NOMO-1 treated with DMSO at 0.1 percent for 48 hours (cell line): ENCODE data around the gene MBD3.
A peak's percentile ranks its signal among the peaks of the same experiment; 100 is the strongest.

Experiments
- DNase-seq: peaks from one replicate; lab custom pipeline; 2025; ENCODE audit not compliant: unreplicated experiment; lab: John Stamatoyannopoulos, UW

The MBD3 gene

DNA sequence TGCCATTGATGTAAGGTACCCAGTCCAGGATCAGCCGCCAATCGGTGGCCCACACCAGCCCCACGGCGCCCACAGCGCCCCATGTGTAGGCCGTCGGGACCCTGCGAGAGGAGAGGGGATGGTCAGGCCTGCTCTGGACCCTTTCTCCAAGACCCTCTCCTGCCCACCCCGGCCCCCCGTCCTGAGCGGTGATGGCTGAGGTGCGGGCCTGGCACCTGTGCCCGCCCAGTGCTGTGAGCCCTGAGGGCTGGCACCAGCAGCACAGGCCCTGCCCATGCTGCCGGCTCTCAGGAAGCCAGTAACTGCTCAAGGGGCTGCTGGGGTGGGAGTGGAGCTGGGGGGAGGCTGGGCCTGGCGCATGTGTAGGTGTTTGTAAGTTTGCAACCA is 6.8 kb upstream of the MBD3 start:
- no peak for DNase-seq

DNA sequence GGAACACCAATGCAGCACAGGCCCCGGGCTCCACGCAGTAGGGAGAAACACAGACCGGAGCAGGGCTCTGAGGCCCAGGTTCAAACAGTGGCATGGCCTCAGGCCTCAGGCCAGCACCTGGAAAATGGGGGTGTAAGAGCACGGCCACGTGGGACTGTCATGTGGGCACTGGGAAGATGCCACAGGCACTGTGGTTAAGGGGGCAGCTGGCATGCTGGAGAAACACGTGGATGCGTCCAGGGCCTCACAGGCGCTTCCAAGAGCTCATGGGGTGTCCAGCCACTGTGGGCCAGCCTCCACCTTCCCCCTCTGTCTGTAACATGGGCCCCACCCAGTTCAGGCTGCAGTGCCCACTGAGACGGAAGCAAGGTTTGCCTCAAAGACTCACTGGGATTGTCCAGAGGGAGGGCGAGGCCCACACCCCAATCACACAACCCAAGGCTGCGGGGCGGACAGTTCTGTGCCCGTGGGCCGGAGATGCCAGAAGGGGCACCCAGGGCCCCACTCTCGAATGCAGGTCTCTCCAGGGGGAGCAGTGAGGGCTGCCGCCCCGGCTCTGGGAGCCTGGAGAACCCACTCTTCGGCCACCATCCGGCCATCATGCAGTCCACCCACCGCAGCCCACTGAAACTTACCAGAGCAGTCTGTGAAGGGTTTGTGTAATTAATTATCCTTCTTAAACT is 6.3 kb upstream of the MBD3 start:
- DNase-seq, result no peak

DNA sequence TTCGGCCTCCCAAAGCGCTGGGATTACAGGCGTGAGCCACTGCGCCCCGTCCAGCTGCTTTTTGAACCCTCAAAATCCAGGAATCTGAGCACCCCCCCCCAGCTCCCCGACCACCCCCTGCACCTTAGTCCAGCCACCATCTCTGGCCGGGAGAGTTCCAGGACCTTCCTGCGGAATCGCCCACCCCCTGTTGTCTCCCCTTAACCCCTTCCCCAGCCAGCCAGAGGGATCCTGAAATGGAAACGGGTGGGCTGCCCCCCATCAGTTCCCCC is 772 bp upstream of the MBD3 start:
- no peak for DNase-seq

DNA sequence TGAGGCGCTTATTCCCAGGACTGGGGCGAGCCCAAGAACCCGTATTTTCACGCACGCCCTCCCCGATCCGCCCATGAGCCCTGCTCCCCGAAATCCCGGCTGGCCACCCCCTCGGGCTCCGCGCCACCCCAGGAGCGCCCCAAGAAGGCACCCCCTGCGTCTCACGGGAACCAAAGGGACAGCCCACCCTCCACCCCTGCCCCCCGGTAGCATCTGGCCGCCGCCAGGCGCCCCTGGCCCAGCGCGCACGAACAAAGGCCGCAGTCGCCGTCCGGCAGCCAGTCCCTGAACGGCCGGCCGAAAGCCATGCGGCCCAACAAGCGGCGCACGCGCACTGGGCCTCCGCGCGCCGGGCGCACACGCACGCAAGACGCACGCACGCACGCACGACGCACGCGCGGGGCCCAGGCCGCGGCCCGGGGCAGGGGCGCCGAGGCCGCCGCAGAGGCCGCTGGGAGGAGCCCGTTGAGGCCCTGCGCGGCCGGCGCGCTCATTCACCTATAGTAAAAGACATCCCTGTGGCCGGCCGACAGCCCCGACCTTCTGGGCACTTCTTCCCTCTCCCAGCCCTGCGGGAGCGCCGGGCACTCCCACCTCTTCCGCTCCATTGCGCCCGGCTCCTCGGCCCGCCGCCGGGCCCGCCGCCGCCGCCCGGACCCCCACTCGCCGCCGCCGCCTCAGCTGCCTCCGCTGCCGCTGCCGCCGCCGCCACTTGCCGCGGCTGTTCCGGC is 476 bp downstream of the MBD3 start:
- peak; percentile 75 for DNase-seq

DNA sequence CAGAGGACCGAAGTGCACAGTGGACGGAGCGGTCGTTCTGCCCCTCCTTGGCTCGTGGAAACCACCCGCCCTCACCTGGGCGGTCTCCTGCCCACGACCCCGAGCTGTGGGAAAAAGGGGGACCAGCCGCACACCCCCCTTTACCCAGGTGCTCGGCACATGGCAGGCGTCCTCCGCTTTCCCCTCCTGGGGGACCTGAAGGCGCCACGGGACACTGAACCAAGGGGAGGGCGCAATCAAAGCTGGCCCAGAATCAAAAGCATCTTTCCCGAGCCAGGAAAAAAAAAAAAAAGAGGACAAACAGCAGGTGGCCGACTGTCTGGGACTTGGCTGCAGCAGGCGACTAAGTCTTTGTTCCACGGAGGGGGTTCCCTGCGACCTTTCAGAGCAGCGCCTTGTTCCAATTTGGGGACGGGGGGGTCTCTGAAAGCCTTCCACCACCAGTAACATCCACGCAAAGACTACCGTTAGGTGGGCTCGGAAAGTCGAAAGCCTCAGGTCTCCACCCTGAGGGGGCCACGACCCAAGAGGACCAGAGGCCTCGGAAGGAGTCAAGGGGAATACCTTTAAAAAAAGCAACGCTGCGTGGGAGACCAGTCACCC is 1.1 kb downstream of the MBD3 start:
- no peak for DNase-seq

DNA sequence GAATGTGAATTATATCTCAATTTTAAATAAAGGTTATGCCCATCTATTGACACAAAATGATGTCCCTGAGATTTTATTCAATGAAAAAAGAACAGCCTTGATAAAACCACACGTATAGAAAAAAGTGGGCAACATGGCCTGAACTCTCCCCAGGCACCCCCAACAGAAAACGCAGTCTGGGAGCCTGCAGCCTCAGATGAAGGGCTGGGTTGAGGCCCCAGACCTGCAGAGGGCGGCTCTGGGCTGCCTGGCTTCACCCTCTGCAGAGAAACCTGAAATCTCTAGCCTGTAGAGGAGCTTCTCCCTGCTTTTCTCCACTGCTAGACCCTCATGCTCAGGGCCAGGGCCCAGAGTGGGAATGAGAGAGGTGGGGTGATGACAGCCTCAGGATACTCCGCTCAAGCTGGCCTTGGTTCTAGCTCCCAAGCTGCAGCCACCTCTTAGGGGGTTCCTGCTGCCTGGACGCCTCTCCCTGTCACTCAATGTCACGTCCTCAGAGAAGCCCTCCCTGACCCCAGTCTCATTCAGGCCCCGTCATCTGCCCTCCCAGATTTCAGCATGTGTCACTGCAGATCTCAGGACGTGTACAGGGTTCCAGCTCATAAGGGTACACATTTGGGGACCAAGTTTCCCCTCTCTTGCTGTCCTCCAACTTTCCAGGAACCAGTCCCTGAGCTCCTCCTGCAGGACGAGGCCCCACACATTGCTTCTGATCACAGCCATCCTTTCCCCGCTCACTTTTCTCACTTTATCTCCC is 1.8 kb downstream of the MBD3 start:
- no peak for DNase-seq

DNA sequence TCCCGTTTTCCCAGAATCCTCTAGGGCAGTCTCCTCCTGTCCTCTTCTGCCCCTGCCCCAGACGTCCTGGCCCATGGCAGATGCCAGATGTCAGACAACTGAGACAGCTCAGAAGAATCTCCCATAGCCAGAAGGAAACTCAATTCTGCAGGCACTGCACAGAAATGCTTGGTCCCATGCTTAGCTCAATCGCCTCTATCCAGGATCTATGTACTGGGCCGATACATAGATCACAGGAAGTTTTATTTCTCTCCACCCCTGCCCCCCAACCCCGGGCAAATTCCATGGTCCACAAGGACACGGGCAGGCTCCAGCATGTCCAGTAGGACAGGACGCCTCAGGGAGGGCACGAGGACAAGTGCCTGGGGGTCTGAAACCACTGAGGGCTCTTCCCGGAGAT is 4.8 kb downstream of the MBD3 start:
- DNase-seq, result no peak

DNA sequence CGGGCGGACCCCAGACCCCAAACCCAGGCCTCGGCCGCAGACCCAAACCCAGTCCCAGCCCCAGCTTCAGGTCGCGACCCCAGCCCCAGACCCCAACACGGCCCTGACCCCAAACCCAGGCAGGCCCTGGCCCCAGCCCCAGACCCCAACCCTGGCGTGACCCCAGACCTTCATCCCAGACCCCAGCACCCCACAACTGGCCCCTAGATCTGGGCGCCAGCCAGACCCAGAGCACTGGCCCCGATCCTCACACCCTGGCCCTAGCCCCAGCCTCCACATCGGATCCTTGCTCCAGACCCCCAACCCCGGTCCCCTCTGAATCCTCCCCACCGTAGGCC is 7.5 kb downstream of the MBD3 start:
- DNase-seq, result no peak

DNA sequence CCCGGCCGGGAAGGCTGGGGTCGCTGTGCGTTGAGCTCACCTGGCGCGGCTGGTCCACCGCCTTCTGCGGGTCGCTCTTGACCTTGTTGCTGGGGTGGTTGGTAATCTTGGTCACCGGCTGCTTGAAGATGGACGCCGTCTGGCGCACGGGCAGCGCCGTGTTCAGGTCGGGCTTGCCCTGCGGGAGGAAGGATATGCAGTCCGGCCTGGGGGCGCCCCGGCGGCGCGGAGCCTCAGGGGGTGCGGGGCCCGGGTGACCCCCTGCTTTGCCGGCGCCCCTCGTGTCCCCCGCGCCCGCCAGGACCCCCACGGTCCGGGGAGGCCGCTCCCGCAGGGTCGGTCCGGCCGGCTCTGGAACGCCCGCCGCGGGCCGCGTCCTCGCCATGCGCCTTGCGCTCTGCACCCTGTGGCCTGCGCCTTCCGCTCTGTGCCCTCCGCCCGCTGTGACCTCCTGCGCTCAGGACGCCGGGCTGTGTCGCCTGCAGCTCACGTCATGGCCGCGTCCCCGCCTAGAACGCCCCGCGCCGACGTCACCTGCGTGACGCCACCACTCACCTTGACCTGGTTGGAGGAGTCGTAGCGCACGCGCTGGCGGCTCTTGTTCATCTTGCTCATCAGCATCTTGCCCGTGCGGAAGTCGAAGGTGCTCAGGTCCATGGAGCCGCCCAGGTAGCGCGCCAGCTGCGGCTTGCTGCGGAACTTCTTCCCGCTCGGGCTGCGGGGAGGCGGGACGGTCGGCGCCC is 8.0 kb downstream of the MBD3 start:
- no peak for DNase-seq

DNA sequence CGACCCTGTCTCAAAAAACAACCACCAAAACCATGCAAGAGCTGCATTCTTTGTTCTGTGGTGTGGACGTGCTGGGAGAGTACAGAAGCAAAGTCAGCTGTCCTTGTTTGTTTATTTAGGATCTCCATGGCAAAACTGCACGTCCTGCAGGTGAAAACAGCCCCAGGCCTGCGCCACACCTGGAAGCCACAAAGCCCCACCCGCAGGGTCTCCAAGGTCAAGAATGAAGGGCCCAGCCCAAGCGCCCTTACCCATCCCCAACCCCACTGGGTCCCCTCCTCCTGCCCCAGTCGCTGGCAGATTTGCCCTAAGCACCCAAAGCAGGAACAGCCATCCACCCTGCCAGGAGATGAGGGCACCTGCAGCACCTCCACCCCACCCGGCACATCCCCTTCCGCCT is 10.5 kb downstream of the MBD3 start:
- no peak for DNase-seq

DNA sequence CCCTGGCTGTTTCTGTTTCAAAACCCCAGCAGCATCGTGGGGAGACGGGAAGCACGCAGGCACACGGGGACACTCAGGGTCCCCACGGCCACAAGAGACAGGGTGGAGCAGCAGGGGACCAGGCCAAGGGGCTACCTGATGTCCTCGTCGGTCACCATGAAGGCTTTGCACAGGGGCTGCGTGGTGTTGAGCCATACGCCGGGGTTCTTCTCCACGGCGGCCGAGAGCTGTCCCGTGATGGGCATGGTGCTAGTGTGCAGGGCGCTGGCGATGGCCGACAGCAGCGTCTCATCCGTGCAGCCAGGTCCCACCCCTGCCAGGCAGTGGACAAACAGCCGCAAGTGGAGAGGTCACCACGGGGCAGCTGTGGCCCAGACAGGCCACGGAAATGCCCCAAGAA is 11.7 kb downstream of the MBD3 start:
- no peak for DNase-seq

DNA sequence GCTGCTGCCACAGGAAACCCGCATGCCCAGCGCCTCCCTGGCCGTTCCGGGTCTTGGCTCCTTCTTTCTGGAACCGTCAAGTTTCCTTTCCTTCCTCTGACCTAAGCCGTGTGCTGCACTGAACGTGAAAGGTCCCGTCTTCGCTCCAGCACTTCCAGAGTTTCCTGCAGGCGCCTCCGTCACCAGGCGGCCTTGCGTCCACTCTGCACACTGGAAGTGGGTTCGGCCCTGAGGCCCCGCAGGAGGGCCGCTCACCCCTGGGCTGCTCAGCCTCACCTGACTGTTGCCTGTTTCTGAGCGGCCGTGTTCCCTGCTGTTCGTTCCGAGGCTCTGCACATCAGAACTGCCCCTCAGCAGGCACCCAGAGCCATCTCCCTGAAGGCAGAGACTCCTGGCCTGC is 12.3 kb downstream of the MBD3 start:
- no peak for DNase-seq

DNA sequence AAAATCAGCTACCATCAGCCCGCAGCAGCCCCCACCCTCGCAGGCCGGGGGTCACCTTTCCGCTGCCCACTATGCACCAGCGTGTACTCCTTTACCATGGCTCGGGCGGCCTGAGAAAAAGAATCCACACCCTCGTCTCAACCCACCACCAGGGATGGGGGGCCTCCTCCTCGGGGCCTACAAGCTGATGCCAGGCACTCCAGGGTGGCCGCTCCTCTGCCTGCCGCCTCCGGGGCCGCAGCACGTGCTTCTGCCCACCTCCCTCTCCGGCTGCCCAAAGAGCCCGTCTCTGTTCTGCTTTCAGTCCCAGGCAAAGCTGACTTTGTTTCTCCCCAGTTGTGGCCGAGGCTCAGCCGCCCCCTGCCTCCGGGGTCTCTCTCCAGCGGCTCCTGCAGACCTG is 13.4 kb downstream of the MBD3 start:
- DNase-seq, result no peak

DNA sequence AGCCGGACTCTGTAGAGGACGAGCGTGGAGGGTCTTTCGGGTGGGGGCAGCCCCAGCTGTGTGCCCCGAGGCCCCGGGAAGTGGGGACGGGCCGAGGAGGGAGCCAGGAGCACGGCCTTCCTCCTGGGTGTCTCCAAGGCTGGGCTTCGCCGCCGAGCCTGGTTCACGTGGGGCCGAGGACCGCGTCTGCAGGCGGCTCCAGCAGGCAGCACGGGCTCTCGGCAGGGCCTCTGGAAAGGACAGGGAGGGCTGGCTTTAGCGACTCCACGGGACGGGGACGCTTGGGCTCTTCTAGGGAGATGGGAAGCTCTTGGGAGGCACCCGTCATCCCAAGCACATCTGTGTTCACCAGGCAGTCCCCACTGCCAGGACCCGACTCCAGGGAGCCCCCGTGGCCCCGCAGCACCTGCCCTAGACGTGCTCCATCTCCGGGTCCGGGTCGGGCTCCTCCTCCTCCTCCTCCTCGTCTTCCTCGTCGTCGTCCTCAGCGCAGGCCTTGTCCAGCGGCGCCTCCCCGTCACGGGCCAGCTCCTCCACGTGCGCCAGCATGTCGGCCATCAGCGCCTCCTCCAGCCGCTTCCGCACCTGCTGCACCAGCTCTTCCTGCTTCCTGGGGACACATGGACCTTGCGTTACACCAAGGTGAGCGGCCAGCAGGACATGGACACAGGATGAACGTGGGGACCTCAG is 14.6 kb downstream of the MBD3 start:
- DNase-seq, result no peak

DNA sequence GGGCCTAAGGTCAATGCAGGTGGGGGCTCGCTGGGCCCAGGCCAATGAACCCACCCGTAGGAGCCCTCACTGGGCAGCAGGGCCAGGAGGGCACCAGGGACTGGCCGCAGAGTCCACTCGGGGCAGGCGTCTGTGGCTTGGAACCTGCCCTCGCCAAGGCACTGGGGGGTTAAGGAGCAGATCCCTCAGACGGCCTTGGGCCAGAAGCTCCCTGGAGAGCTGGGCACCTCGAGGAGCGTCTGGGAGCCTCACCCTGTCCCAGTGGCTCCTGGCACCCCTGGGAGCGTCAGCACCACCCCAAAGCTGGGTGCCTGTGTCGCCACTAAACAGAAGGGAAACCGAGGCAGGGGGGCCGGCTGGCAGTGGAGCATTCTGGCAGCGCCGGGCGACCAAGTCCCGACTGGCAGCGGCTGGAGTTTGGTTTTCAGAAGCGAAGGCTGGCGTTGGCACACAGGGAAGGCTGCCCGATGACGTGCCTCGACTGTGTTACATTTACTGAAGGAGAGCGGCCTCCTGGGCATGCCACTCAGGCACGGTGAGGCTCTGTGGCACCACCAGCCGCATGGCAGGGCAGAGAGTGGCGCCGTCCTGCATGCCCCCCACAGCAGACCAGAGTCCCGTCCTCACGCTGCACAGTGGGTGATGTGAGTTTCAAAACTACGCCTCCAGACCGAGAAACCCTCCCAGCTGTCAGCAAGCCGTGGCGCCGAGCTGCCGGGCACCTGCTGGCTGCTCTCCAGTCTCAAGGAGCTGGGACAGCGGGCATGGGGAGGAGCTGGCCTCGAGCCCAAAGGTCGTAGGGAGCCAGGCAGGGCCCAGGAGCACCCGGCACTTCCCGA is 15.4 kb downstream of the MBD3 start:
- DNase-seq, result no peak

DNA sequence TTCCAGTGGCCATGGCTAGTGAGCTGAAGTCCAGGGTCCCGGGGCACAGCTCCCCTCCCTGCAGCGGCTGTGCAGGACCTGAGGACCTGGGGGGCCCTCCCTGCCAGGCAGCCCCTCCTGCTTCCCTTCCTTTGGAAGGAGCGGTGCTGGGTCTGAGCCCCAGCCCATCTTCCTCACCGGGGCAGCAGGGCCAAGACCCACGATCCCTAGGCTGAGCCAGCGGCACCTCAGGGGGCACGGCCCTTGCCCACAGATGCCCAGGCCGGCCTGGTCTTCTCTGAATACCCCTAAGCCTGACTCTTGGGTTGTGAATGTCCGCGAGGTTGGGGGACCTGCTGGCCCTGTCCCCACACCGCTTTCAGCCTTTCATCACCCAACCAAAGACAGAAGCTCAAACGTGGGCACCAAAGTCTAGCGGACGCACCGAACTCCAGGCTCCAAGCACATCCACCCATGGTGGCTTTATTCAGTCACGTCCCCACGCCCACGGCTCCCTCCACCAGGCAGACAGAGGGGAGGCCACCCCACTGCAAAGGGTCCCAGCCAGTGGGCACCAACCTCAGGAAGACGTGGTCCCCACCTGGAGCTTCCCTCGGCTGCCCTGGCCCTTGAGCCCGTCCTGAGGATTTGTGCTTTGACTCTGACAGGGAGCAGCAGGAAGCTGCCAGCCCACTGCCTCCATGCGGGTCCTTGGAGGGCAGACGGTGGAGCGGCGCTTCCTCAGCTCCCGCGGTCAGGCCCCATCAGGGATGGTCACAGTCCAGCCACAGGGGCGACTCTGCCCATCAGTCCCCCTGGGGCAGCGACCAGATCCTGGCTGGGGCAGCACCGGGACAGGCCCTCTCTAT is 16.2 kb downstream of the MBD3 start:
- DNase-seq, result no peak

DNA sequence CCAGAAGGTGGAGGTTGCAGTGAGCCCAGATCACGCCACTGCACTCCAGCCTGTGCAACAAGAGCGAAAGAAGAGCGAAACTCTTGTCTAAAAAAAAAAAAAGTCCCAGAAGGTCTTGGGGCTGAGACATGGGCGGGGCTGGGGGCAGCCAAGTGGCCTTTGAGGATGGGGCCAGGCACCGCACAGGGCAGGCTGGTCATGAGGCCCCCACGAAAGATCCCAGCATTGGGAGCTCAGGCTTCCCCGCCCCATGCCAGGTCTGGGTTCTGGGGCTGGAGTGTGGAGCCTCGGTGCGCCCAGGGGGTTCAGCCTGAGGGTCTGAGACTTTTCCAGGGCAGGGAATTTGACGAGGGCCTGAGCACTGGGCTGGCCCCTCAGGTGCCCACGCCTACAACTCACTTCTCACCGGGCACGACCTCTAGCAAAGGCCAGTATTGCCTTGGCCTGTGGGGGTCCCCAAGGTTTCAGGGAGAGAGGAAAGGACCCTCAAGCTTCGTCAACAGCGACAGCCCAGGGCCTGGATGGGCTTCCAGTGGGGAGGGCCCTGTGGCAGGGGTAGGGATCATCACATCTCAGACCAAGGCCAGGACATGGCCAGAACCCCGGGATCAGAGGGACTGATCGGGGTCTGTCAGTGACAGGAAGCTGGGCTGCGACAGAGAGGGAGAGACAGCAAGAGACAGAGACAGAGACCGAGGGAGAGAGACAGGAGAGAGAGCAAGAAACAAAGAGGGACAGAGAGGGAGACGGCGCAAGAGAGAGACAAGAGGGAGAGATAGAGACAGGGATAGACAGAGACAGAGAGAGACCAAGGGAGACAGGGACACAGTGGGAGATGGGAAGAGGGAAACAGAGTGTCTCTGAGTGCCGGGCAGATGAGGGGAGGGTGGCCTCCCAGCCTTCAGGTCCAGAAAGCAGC is 17.1 kb downstream of the MBD3 start:
- no peak for DNase-seq
